ENCODE data around the gene PADI3.

PADI3 gene, protein sequence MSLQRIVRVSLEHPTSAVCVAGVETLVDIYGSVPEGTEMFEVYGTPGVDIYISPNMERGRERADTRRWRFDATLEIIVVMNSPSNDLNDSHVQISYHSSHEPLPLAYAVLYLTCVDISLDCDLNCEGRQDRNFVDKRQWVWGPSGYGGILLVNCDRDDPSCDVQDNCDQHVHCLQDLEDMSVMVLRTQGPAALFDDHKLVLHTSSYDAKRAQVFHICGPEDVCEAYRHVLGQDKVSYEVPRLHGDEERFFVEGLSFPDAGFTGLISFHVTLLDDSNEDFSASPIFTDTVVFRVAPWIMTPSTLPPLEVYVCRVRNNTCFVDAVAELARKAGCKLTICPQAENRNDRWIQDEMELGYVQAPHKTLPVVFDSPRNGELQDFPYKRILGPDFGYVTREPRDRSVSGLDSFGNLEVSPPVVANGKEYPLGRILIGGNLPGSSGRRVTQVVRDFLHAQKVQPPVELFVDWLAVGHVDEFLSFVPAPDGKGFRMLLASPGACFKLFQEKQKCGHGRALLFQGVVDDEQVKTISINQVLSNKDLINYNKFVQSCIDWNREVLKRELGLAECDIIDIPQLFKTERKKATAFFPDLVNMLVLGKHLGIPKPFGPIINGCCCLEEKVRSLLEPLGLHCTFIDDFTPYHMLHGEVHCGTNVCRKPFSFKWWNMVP

DNA sequence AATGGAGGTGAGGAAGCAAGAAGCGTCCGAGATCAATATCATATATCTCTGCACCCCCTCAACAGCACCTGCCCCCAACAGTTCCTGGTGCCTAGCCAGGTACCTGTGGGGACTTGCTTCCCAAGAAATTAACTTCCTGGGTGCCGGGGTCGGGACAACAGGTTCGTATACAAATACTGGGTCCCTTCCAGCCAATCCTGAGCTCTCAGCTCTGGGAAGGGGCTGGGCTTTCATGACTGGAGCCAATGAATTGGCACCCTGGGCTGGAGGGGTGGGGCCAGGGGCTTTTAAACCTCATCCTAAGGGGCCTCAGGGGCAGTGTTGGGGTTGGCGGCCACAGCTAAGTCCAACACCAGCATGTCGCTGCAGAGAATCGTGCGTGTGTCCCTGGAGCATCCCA, at the start of gene PADI3:
Gene PADI3, plus strand, starts transcription at position 318 of the 400 bp plus-strand sequence. Its CDS starts 40 bp downstream, at position 358.
- DNase-seq, result peak in 1 of 2 experiments; percentile 24

GRCh38 chr1:17199267-17200044, 49.4 kb upstream of the PADI3 start:
- no peak for DNase-seq

- DNase-seq, result no peak
Measured at GRCh38 chr1:17200246-17200645, 48.7 kb upstream of the PADI3 start.

DNA sequence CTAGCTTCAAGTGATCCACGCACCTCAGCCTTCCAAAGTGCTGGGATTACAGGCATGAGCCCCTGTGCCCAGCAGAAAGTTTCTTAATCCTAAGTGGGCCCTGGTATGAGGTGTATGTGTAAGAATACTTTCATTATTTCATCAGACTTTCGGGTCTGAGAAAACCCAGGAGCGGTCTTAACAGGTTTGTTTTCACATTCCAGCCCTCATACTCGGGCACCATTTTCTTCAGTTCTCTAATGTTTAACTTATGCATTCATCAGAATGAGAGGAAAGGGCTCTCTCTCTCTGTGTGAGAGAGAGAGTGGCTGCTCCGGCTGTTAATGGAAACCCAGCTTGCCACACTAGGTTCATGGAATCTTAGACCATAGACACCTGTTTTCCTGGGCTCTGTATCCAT, 48.1 kb upstream of the PADI3 start:
- DNase-seq, result no peak

- no peak for DNase-seq
Measured at GRCh38 chr1:17201201-17202021, 47.5 kb upstream of the PADI3 start.

GRCh38 chr1:17204546-17205440, 44.1 kb upstream of the PADI3 start, which contains the start of gene PADI1:
Gene PADI1, plus strand, starts transcription at chr1:17205128. Its CDS starts 90 bp downstream, at chr1:17205218.
- DNase-seq, result no peak

GRCh38 chr1:17205652-17206051, 43.2 kb upstream of the PADI3 start:
- DNase-seq, result no peak

GRCh38 chr1:17206196-17206595, 42.7 kb upstream of the PADI3 start:
- no peak for DNase-seq

DNA sequence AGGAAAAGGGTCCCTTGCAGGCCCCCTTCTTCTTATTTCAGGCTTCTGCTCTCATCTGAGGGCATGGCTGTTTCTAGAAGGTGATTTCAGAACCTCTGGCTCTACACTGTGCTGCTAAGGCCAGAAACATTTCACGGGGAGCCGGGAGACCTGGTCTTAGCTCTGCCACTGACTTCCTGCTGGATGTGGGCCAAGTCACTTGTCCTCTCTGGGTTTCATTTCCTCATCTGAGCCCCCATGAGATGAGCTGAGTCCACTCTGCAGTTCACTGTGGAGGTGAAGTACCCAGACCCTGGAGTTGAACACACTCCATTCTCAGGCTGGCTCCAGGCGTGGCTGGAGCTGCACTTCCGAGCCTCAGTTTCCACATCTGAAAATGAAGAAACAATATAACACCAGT, 41.9 kb upstream of the PADI3 start:
- DNase-seq, result no peak

DNA sequence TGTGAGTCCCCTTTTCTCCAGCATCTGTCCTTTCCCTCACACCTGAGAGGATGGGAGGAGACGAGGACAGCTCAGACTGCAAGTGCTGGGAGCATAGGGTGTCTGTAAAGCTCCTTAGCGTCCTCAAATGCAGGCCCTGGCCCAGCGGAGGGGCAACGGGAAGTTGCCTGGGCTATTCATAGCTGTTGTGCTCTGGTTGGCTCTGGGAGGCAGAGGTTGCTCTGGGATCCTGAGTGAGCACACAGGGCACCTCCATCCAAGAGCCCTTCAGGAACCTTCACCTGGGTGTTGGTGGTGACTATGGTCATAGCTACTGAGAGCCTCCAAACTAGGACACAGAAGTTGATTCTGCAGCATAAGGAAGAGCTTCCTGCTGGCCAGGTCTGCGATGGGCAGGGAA, 41.4 kb upstream of the PADI3 start:
- DNase-seq, result no peak

DNA sequence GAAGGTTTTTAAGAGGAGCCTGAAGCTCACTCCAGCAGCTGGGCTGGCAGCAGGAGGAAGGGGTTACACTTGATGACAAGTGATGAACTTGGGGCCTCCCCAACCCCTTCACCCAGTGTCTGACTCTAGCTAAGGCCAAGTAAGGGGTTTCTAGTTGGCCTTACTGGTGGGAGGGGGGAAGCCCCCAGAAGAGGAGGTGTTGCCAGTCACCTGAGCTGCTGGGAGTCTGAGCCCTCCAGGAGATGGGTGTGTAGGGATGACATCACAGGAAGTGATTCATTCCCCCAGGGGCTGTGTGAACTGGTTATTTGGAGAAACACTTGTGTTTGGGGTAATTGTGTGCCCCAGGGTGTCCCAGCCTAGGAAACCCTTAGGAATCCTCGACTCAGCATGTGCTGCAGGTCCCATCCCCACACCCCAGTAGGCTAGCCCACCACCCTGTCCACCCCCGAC, 40.9 kb upstream of the PADI3 start:
- DNase-seq, result no peak

GRCh38 chr1:17208546-17208945, 40.4 kb upstream of the PADI3 start:
- no peak for DNase-seq

GRCh38 chr1:17209430-17209829, 39.5 kb upstream of the PADI3 start:
- no peak for DNase-seq

GRCh38 chr1:17210176-17210575, 38.7 kb upstream of the PADI3 start:
- no peak for DNase-seq

- no peak for DNase-seq
Measured at GRCh38 chr1:17211377-17211776, 37.5 kb upstream of the PADI3 start.

DNA sequence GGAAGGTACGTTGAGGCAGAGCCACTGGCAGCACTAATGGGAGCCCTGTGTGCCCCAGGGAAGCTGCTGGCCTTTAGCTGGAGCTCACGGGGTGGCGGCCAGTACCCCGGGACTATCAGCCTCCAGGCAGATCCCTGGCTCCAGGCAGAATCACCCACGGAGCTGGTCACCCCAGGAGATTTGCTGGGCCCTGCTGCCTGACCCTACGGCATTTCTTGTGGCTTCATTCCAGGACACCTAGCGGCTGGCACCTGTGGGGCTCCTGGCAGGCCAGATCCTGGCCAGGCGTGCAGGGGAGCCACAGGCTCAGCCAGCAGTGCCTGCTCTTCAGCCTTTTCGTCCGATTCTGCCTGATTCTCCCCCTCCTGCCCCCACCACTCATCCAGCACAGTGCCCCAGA, 36.9 kb upstream of the PADI3 start:
- DNase-seq, result no peak

GRCh38 chr1:17212487-17213121, 36.3 kb upstream of the PADI3 start:
- DNase-seq, result no peak

DNA sequence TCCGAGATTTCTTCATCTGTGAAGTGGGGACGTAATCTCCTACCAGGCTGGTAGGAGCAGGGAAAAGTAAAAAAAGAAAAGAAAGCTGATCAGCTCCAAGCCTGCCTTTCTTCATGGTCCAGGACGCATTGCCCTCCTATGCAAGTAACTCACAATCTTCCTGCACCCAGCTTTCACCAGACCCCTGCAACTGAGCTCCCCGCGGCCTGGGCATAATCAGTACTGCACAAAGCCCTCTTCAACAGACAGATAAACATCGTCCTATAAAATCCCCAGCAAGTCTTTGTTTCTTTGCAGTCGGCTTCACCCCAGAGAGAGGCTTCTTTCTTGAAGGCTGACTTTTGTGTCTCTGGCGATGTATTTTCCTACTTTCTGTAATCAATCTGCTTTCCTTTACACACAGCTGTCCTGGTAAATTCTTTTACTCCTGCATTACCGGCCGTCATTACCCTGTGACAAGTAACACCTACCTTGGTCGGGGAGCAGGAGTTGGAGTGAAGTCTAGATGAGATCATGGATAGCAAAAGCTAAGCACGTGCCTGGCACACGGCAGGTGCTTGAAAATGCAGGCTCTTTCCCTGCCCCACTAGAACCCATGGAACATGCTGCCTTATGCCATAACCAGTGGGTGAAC, 35.6 kb upstream of the PADI3 start:
- DNase-seq, result no peak

GRCh38 chr1:17213782-17214148, 35.1 kb upstream of the PADI3 start:
- no peak for DNase-seq

- DNase-seq, result no peak
Measured at GRCh38 chr1:17214876-17215544, 33.9 kb upstream of the PADI3 start.

All from NCI-H1930 (cell line).